ENCODE measurements around the gene RPS16. TPM values are rescaled to one million over a fixed set of nuclear protein-coding genes. Genes with fewer than 3 reads are reported as not detected.
A peak's percentile ranks its signal among the peaks of the same experiment; 100 is the strongest.

The RPS16 gene
- total and polyA plus RNA-seq, 10 donors, result 1,378 to 5,747 (median 1,790) TPM

- DNase-seq, result peak; percentile 91
- intact Hi-C loops (cut with DNase I; ENCODE audit: low total_unique reads), result loop anchor here (10.0 kb wide), 1 partner anchor 69 kb away; the partner anchor contains the start of gene SAMD4B
- 2 to 9% (median 3%) methylated on average over 24 to 54 of the region's 54 CpGs for WGBS, 5 donors
- H3K9me3 ChIP-seq, result no peaks in the 10 kb centered on the region
- peaks cover 22 to 86% (median 55%) of the 10 kb centered on the region in 6 donors for H3K4me1 ChIP-seq
- peak overlapping the region; percentile 91 to 100 (median 99) for H3K27ac ChIP-seq
- TF ChIP-seq POLR2AphosphoS5 (IDR thresholded peaks at IDR 0.05) (peak in 2 of 3 donors; percentile 54 to 75), POLR2A (IDR thresholded peaks at IDR 0.05) (no peak)
- H3K4me3 ChIP-seq, result peak overlapping the region; percentile 60 to 98 (median 74)
- H3K36me3 ChIP-seq, result peaks cover 0 to 46% (median 13%) of the 10 kb centered on the region in 6 donors
- H3K27me3 ChIP-seq (replicated peaks in 1 of 7), result peaks cover 0 to 4% (median 0%) of the 10 kb centered on the region in 7 donors
These were observed 22.4 kb downstream of the RPS16 start for GRCh38 chr19:39413272-39413910.

- DNase-seq, result no peak
- Histone ChIP-seq H3K4me1 (peaks cover 22 to 89% (median 57%) of the 10 kb centered on the region in 6 donors), H3K9me3 (no peaks in the 10 kb centered on the region), H3K27me3 (replicated peaks in 1 of 7) (peaks cover 0 to 4% (median 0%) of the 10 kb centered on the region in 7 donors), H3K36me3 (peaks cover 2 to 46% (median 15%) of the 10 kb centered on the region in 6 donors), H3K27ac (peak overlapping the region; percentile 91 to 100 (median 99)), H3K4me3 (peak overlapping the region; percentile 60 to 98 (median 74))
- 0% methylated on average over 3 to 24 of the region's 24 CpGs for whole genome bisulfite sequencing, 5 donors
- intact Hi-C loops (cut with DNase I; ENCODE audit: low total_unique reads), result loop anchor here (10.0 kb wide), 1 partner anchor 68 kb away; the partner anchor contains the start of gene SAMD4B
- no peak for TF ChIP-seq POLR2AphosphoS5 (IDR thresholded peaks at IDR 0.05)
- TF ChIP-seq CTCF (IDR thresholded peaks at IDR 0.05 in 8 of 11, conservative IDR thresholded peaks at IDR 0.05 in 3 of 11), result peak in 6 of 11 experiments; percentile 1 to 94 (median 54)
- no peak for TF ChIP-seq POLR2A (IDR thresholded peaks at IDR 0.05)
These were observed 22.9 kb downstream of the RPS16 start for GRCh38 chr19:39412867-39413271.

- no peaks in the 10 kb centered on the region for H3K9me3 ChIP-seq
- 0 to 1% (median 0%) methylated on average over 33 to 60 of the region's 60 CpGs for WGBS, 5 donors
- peak within 1 kb of the TSS; percentile 91 to 100 (median 99) for H3K27ac ChIP-seq
- H3K4me1 ChIP-seq, result peaks cover 22 to 84% (median 57%) of the 10 kb centered on the region in 6 donors
- DNase-seq, result peak; percentile 98
- intact Hi-C loops (cut with DNase I; ENCODE audit: low total_unique reads), result loop anchor here (10.0 kb wide), 1 partner anchor 67 kb away; the partner anchor contains the start of gene SAMD4B
- H3K27me3 ChIP-seq (replicated peaks in 1 of 7), result peaks cover 0 to 4% (median 0%) of the 10 kb centered on the region in 7 donors
- peak in 9 of 11 experiments; percentile 0 to 91 (median 84) for TF ChIP-seq CTCF (IDR thresholded peaks at IDR 0.05 in 8 of 11, conservative IDR thresholded peaks at IDR 0.05 in 3 of 11)
- peak in 2 of 3 donors; percentile 89 to 90 for TF ChIP-seq POLR2A (IDR thresholded peaks at IDR 0.05)
- TF ChIP-seq POLR2AphosphoS5 (IDR thresholded peaks at IDR 0.05), result peak; percentile 96 to 97 (median 97)
- H3K36me3 ChIP-seq, result peaks cover 4 to 46% (median 16%) of the 10 kb centered on the region in 6 donors
- peak within 1 kb of the TSS; percentile 60 to 98 (median 74) for H3K4me3 ChIP-seq
These were observed 23.5 kb downstream of the RPS16 start, which contains the start of gene PLEKHG2 for GRCh38 chr19:39412100-39412866. Gene PLEKHG2, plus strand, starts transcription at chr19:39412669. Its CDS starts 1,418 bp downstream, at chr19:39414087.

- Histone ChIP-seq H3K4me3 (peak overlapping the region; percentile 8 to 98 (median 74)), H3K4me1 (peaks cover 22 to 79% (median 54%) of the 10 kb centered on the region in 6 donors), H3K27me3 (replicated peaks in 1 of 7) (peaks cover 0 to 4% (median 0%) of the 10 kb centered on the region in 7 donors), H3K36me3 (peaks cover 4 to 42% (median 16%) of the 10 kb centered on the region in 6 donors), H3K27ac (peak overlapping the region; percentile 88 to 100 (median 99)), H3K9me3 (no peaks in the 10 kb centered on the region)
- intact Hi-C loops (cut with DNase I; ENCODE audit: low total_unique reads), result loop anchor here (10.0 kb wide), 1 partner anchor 67 kb away; the partner anchor contains the start of gene SAMD4B
- no peak for TF ChIP-seq POLR2AphosphoS5 (IDR thresholded peaks at IDR 0.05)
- TF ChIP-seq CTCF (IDR thresholded peaks at IDR 0.05 in 8 of 11, conservative IDR thresholded peaks at IDR 0.05 in 3 of 11), result peak; percentile 92 to 100 (median 97)
- no peak for TF ChIP-seq POLR2A (IDR thresholded peaks at IDR 0.05)
- 0 to 1% (median 0%) methylated on average over 7 of the region's 7 CpGs for WGBS, 5 donors
- peak; percentile 94 for DNase-seq
These were observed 24.0 kb downstream of the RPS16 start for GRCh38 chr19:39411832-39412099.

All from spleen (tissue), 11 donors.